NCI-H187 (cell line): ENCODE data around the gene TEF.
A peak's percentile ranks its signal among the peaks of the same experiment; 100 is the strongest.

ENCODE experiments used
- DNase-seq, 2 experiments: peaks; one replicate each; lab custom pipeline; 2025; lab: John Stamatoyannopoulos, UW

The TEF gene

GRCh38 chr22:41354979-41355378 lies 26.8 kb upstream of the TEF start:
- DNase-seq: no peak

- DNase-seq: no peak
Observed at GRCh38 chr22:41355895-41356294, 25.8 kb upstream of the TEF start.

GRCh38 chr22:41356430-41357028 lies 25.2 kb upstream of the TEF start:
- DNase-seq: no peak

DNA sequence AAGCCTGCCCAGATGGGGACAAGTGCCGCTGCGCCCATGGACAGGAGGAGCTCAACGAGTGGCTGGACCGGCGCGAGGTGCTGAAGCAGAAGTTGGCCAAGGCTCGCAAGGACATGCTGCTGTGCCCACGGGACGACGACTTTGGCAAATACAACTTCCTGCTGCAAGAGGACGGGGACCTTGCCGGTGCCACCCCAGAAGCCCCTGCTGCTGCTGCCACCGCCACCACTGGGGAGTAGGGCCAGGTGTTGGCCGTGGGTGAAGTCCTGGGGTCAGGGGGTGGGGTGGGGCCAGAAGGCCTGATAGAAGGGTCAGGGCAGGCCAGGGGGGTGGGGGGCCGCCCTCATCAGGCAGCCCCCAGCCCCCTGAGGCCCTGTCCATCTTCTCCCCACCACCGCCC lies 24.6 kb upstream of the TEF start:
- DNase-seq: no peak

DNA sequence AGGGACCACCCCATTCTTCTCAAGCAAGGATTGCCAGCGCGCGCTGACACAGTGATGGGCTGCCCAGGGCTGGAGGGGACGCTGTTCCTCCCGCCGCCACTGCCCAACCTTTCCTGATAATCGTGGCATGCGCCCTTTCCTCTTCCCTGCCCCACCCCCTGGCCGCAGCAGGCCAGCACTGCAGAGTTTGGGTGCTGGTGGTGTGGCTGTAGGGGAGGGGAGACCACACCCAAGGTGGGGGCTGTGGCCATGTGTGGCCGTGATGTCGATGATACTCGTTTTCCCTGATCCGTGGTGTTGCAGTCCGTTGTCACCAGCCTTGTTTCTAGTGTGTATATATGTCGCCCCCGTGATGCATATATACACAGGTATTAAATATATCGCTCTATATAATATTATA lies 22.8 kb upstream of the TEF start:
- DNase-seq: no peak

GRCh38 chr22:41359376-41359775 lies 22.4 kb upstream of the TEF start:
- DNase-seq: no peak

GRCh38 chr22:41360126-41360525 lies 21.6 kb upstream of the TEF start:
- no peak for DNase-seq

DNA sequence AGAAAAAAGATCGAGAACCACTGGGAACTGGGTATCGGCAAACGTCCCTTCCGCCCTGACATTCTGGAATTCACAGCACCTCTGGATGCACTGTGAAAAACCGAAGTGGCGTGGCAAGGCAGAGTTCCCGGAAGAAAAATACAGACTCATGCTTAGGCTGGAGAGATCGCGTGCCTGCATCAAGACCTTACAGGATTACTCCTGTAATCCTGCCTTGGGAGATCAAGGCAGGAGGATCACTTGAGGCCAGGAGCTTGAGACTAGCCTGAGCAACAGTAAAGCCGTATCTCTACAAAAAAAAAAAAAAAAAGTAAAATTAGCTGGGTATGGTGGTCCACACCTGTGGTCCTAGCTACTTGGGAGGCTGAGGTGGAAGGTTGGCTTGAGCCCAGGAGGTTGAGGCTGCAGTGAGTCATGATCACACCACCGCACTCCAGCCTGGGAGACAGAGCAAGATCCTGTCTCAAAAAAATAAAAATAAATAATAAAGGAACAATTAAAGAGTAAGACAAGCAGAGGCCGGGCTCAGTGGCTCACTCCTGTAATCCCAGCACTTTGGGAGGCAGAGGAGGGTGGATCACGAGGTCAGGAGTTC lies 19.9 kb upstream of the TEF start:
- no peak for DNase-seq

DNA sequence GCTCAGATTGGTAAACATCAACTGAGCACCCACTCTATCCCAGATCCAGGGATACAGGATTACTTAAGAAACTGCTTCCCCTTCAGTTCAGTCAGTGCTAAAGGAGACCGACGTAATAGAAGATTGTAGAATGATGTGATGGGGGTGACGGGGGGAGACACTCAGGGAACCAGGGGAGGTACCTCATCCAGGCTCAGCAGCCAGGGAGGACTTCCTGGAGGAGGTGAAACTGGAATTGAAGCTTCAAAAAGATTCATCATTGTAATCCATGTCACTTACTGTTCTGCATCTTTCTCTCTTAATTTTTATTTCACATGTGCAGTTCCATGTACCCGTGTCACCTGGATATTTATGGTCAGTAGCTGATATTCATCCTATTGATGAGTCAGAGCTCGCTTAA lies 19.1 kb upstream of the TEF start:
- no peak for DNase-seq

GRCh38 chr22:41364233-41364632 lies 17.5 kb upstream of the TEF start:
- no peak for DNase-seq

GRCh38 chr22:41364955-41365354 lies 16.8 kb upstream of the TEF start:
- DNase-seq: no peak

- DNase-seq: no peak
Observed at GRCh38 chr22:41365425-41365824, 16.3 kb upstream of the TEF start.

GRCh38 chr22:41366323-41367029 lies 15.3 kb upstream of the TEF start:
- DNase-seq: no peak

DNA sequence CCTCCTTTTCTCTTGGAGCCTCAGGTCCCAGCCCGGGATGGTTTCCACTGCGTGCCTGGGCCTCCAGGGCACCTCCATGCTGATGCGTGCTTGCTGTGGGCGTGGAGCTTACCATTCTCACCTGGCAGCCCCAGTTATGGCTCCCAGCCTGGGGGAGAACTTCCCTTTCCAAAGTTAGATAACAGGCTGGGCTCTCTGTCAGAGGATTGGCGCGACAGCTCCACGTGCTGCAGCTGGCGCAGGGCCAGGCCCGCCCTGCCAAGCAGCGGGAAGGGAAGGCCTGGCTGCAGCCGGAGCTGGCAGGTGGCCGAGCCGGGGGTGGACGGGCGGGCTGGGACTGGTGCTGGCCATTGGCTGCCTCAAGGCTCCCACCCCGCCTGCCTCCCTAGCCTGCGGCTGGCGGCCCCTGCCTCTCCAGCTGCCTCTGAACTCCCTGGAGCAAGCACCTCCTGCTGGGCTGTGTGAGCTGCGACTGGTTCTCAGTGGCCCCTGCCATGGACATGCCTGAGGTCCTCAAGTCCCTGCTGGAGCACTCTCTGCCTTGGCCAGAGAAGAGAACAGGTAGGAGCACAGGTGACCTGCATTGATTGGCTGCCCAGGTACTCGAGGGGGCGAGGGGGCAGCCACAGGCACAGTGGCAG lies 14.6 kb upstream of the TEF start:
- peak; percentile 43 to 73 for DNase-seq

- DNase-seq: no peak
Observed at GRCh38 chr22:41367680-41368542, 13.8 kb upstream of the TEF start.

- no peak for DNase-seq
Observed at GRCh38 chr22:41368543-41369423, 13.0 kb upstream of the TEF start.

DNA sequence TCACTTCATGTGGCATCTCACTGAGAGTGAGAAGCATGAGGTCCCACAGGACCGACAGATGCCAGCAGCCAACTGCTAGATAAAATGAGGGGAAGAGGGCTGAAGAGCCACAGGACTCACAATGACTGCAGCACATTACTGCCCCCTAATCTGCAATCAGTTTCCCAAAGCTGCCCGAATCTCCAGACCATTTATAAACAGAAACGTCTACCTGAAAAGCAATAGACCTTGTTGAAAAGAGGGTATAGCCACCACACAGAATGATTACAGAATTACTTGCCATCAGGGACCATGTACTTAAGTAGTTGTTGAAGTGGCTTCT lies 12.4 kb upstream of the TEF start:
- no peak for DNase-seq

DNA sequence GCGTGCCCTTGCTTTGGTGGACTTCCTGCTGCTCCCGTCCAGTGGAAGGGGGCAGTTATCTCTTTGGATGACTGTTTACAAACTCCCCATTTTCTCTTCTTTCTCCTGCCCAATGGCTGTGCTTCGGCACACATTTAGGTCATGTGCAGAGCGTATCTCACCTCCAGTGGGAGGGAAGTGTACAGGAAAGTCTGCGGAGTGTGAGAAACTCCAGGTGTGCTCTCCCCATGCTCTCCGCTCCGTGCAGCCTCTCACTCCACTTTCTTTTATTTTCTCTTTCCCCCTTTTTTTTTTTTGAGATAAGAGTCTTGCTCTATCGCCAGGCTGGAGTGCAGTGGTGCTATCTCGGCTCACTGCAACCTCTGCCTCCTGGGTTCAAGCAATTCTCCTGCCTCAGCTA lies 11.9 kb upstream of the TEF start:
- DNase-seq: no peak

DNA sequence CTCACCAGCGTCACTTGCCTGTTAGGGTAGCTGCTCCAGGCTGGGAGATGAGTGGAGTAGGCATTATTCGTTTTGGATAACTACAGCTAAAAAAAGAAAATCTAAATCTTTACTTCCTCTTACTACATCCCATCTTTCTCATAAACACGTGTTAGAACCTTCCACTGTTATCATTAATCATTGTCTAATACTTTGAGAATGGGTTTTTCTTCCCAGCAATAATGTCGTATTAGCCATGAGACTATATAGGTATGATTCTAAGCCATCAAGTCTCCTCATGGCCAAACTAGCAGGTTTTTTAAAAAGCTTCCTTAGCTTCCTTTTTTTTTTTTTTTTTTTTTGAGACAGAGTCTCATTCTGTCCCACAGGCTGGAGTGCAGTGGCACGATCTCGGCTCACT lies 3.9 kb upstream of the TEF start:
- DNase-seq: no peak

DNA sequence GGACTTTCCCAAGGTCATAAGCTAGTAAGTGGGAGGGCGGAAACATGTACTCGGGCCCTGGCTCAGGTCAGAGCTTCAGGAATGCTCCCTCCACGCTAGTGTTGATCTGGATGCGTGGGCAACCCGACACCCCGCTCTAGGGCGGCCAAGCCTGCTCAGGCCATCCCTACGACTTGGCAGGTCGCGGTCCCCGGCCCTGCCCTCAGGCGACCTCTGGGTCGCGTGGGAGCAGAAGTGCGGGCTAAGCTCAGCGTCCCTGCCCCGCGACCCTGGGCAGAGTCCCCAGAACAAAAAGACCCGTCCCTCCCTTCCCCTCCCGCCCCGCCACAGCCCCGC lies 781 bp upstream of the TEF start:
- no peak for DNase-seq

DNA sequence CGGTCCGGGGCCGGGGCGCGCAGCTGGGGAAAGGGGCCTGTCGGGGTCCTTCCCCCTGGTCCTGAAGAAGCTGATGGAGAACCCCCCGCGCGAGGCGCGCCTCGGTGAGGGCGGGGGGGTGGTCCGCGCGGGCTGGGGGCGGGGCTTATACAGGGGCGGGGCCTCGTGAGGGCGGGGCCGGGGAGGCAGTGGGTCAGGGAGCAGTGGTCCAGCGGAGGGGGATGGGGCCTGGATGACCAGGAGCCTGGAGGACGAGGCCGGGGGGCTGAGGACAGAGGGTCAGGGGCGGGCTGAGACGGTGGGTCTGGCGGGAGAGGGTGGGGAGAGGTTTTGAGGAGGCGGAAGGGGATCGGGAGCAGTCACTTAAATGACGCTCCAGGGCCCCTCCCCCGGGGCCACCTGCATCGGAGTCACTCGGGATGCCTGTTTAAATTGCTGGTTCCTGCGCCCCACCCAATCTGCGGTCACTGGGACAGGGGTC lies 396 bp downstream of the TEF start:
- no peak for DNase-seq
